ENCODE data around the gene TSPAN4. TPM values are rescaled to one million over a fixed set of nuclear protein-coding genes. Genes with fewer than 3 reads are reported as not detected.
A peak's percentile ranks its signal among the peaks of the same experiment; 100 is the strongest.

TSPAN4 gene
- total and polyA plus RNA-seq, 8 donors: 10.5 to 116 (median 28.4) TPM

GRCh38 chr11:843818-844692 lies 1.4 kb downstream of the TSPAN4 start:
- Histone ChIP-seq H3K4me1 (peaks cover 53 to 92% (median 87%) of the 10 kb centered on the region in 4 donors), H3K27me3 (peaks cover 0 to 20% (median 7%) of the 10 kb centered on the region in 3 donors), H3K9me3 (no peaks in the 10 kb centered on the region), H3K36me3 (peaks cover 10 to 26% (median 17%) of the 10 kb centered on the region in 4 donors), H3K4me3 (peak overlapping the region; percentile 75 to 99 (median 95)), H3K27ac (peak overlapping the region; percentile 76 to 97 (median 92))
- TF ChIP-seq CTCF (IDR thresholded peaks at IDR 0.05) (peak in 1 of 7 experiments; percentile 10), EP300 (IDR thresholded peaks at IDR 0.05) (no peak), POLR2AphosphoS5 (IDR thresholded peaks at IDR 0.05) (peak; percentile 77 to 83 (median 78)), POLR2A (IDR thresholded peaks at IDR 0.05) (no peak)
- WGBS, 5 donors: 4 to 7% (median 5%) methylated on average over 14 to 25 of the region's 25 CpGs
- intact Hi-C loops (cut with DNase I; ENCODE audit: low total_unique reads): no loop called here
- DNase-seq: peak; percentile 68 to 93

- 12 to 34% (median 32%) methylated on average over 17 to 31 of the region's 31 CpGs for WGBS, 5 donors
- Histone ChIP-seq H3K9me3 (no peaks in the 10 kb centered on the region), H3K4me3 (peak overlapping the region; percentile 75 to 99 (median 95))
Measured at GRCh38 chr11:844693-845644, 2.3 kb downstream of the TSPAN4 start.

GRCh38 chr11:845872-846495 lies 3.3 kb downstream of the TSPAN4 start:
- H3K27me3 ChIP-seq: peaks cover 0 to 39% (median 24%) of the 10 kb centered on the region in 3 donors
- peaks cover 0 to 7% (median 0%) of the 10 kb centered on the region in 4 donors for H3K36me3 ChIP-seq
- no peak for DNase-seq
- H3K4me1 ChIP-seq: peaks cover 59 to 90% (median 84%) of the 10 kb centered on the region in 4 donors
- H3K4me3 ChIP-seq: peak overlapping the region in 1 of 4 donors; percentile 99
- TF ChIP-seq POLR2AphosphoS5 (IDR thresholded peaks at IDR 0.05) (no peak), CTCF (IDR thresholded peaks at IDR 0.05) (no peak), EP300 (IDR thresholded peaks at IDR 0.05) (no peak), POLR2A (IDR thresholded peaks at IDR 0.05) (no peak)
- intact Hi-C loops (cut with DNase I; ENCODE audit: low total_unique reads): loop anchor here (5.0 kb wide), 1 partner anchor 206 kb away; no protein-coding TSS in a partner anchor
- no peaks in the 10 kb centered on the region for H3K9me3 ChIP-seq
- peak overlapping the region in 3 of 5 donors; percentile 92 to 97 (median 92) for H3K27ac ChIP-seq
- WGBS, 5 donors: 42 to 100% (median 47%) methylated on average over 1 to 8 of the region's 8 CpGs

More at GRCh38 chr11:844693-845644, 2.3 kb downstream of the TSPAN4 start:
- Histone ChIP-seq H3K36me3 (peaks cover under 1 to 17% (median 8%) of the 10 kb centered on the region in 4 donors), H3K4me1 (peaks cover 59 to 90% (median 84%) of the 10 kb centered on the region in 4 donors), H3K27ac (peak overlapping the region; percentile 76 to 97 (median 92)), H3K27me3 (peaks cover 0 to 29% (median 14%) of the 10 kb centered on the region in 3 donors)
- TF ChIP-seq POLR2AphosphoS5 (IDR thresholded peaks at IDR 0.05) (peak in 2 of 3 donors; percentile 56 to 63), EP300 (IDR thresholded peaks at IDR 0.05) (no peak)
- intact Hi-C loops (cut with DNase I; ENCODE audit: low total_unique reads): loop anchor here (5.0 kb wide), 1 partner anchor 207 kb away; no protein-coding TSS in a partner anchor
- DNase-seq: peak; percentile 77 to 95

GRCh38 chr11:846496-847098 lies 3.9 kb downstream of the TSPAN4 start:
- Histone ChIP-seq H3K27ac (peak overlapping the region in 3 of 5 donors; percentile 92 to 97 (median 92)), H3K4me1 (peaks cover 55 to 89% (median 83%) of the 10 kb centered on the region in 4 donors), H3K27me3 (peaks cover 0 to 42% (median 25%) of the 10 kb centered on the region in 3 donors), H3K9me3 (no peaks in the 10 kb centered on the region), H3K36me3 (peaks cover 0 to 5% (median 0%) of the 10 kb centered on the region in 4 donors), H3K4me3 (no peak overlapping the region)
- 70 to 79% (median 76%) methylated on average over 9 to 11 of the region's 11 CpGs for WGBS, 5 donors
- TF ChIP-seq POLR2A (IDR thresholded peaks at IDR 0.05): no peak
- intact Hi-C loops (cut with DNase I; ENCODE audit: low total_unique reads): loop anchor here (5.0 kb wide), 1 partner anchor 206 kb away; no protein-coding TSS in a partner anchor
- DNase-seq: no peak

All from stomach (tissue), 9 donors.